GM19397 (cell line): ENCODE measurements around the gene CST7.

Source experiments
- ATAC-seq: cut with Tn5 transposase; IDR thresholded peaks from one replicate; pipeline ENCODE4 v1.9.1; 2021; ENCODE audit warnings: mild to moderate bottlenecking, moderate library complexity; ENCODE audit not compliant: unreplicated experiment

CST7 gene

DNA sequence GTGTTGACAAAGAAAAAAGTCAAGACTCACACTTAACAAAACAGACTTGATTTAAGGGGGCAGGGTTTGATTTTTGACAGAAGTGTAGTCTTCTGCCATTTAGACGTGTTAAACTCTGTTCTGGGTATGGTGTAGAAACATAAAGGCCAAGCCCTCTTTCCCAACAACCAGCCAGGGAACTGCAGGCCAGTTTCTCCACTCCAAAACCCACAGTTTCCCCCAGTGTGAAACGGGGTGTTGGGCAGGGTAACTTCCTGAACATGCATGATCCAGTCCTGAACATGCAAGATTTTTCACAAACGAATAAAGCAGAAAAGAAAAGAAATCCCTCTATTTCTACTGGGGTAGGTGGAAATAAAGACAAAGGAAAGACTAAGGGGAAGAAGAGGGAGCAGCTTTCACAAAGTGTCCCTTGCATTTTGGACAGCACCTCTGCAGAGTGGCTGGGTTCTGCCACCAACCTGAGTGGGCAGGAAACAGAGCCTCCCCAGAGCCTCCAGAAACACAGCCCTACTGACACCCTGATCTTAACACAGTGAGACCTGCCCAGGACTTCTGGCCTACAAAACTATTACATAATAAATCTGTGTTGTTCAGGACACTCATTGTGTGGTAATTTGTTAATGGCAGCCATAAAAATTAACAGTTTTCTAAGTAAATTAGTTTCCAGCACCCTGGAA is 36.0 kb downstream of the CST7 start:
- ATAC-seq: no peak

DNA sequence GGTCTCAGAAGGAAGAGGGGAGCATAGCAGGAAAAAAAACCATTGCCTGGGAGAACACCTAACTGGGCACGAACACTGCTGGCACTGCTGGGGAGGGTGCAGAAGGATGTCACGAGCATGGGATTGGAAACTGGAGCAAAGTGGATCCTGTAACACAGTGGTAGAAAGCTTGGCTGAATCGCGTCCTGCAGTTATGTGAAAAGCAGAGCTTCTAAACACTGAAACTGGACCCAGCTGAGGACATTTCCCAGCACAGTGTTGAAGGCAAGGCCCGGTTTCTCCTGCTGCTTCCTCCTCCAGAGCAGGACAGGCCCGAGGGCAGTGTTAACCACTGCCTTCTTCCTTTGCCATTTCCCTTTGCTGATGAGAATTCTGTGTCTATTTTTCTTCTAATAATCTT is 36.7 kb downstream of the CST7 start:
- ATAC-seq: no peak

DNA sequence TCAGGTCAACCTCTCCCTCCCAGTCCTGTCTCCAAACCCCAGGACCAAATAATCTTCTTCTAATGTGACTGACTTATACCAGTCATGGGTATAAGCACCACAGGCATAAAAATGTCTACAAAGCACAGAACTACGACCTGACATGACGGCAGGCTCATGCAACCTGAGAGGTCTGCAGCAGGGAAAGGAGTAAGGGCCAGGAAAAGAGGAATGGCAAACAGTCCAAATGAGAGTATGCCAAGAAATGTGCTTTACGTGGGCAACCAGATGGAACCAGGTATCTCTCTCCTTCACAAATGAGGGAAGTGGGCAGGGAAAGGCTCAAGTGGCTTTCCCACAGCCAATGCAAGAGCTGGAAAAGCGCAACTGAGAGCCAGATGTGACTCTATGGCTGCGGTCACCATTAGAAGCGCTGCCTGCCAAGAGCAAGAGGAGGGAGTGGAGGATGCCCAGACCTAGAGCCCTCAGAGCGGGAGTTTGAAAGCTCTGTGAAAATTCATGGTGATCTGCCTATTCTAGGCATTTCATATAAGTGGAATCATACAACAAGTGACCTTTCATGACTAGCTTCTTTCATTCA is 37.5 kb downstream of the CST7 start:
- ATAC-seq: no peak

DNA sequence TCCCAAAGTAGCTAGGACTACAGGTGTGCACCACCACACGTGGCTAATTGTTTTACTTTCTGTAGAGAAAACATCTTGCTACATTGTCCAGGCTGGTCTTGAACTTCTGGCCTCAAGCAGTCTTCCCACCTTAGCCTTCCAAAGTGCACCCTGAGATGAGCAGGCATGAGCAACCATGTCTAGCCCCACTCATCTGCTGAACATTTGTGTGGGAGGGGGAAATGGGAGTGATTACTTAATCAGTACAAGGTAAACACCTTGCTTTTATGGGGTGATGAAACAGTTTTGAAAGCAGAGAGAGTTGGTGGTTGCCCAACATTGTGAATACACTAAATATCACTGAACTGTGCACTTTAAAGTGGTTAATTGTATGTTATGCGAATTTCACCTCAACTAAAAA is 38.2 kb downstream of the CST7 start:
- no peak for ATAC-seq

DNA sequence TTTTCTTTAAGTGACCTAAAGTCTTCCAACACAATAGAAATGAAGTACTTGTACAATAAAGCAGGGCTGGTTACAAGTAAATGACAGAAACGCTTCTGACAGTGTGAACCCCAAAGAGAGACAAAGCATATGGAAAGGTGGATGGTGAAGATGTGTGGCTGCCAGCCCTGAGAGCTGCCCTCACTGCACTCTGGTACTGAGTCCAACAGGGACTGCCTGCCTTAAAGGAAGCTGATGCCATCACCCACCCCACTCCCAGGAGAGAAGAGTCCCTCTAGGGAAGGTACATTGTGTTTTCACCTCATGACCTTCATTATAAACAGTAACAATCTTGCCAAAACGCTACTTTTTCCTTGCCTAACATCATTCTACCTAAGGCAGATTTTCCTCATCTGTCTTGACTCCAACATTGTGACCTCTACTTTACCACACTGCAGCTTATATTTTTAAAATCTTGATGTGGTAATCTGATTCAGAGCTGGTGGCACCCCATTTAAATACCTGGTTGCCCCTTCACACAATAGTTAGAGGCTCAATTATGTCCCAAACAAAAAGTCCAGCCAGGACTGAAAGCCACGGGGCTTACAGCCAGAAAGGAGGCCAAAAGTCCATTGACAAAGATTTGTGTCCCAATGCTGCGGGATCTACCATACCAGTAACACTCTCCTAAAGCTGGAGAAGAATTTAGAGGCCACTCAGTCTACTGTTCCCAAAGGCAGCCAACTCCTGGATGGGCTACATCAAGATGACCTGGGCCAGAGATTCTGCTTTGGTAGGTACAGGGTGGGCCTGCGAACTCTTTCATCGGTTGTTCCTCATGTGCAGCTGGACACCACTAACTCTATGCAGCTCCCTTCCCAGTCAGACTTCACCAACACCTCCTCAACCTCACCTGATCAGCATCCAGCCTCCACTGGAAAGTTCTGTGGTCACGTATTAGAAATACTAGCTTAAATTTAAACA is 39.1 kb downstream of the CST7 start:
- no peak for ATAC-seq

DNA sequence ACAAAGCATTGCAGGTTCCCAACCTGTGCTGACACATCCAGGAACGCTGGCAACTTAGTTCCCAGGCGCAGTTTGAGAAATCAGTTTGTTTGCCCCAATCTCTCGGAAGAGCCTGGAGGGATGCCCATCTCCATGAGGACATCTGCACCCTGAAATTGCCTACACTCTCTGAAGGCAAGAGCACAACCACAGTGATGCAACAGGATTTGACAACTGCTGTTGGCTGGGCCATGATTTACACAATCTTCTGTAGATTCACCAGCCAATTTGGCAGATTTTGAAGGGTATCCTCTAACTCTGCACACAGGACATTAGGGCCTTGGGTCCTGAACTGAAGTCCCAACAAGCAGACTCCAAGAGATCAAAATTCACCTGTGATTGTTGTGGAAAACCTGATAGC is 40.1 kb downstream of the CST7 start:
- ATAC-seq: no peak

DNA sequence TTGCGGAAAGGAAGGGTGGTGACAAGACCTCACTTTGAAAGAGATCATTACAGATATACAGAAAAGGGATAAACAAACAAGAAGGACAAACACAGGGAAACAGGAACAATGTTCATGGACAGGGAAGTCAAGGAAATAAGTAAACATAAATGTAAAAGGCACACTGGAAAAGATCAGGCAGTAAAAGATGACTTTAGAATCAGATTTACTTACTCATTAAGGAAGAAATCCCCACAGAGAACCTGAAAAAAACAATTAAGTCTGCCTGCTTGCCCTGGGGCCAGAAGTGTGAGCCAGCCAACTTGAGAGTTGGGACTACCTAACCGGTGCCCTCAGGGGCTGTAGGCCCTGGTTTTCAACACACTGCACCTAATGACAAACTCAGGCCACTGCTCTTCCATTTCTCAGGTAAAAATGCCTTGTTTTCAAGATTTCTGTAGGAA is 41.8 kb downstream of the CST7 start:
- ATAC-seq: no peak

DNA sequence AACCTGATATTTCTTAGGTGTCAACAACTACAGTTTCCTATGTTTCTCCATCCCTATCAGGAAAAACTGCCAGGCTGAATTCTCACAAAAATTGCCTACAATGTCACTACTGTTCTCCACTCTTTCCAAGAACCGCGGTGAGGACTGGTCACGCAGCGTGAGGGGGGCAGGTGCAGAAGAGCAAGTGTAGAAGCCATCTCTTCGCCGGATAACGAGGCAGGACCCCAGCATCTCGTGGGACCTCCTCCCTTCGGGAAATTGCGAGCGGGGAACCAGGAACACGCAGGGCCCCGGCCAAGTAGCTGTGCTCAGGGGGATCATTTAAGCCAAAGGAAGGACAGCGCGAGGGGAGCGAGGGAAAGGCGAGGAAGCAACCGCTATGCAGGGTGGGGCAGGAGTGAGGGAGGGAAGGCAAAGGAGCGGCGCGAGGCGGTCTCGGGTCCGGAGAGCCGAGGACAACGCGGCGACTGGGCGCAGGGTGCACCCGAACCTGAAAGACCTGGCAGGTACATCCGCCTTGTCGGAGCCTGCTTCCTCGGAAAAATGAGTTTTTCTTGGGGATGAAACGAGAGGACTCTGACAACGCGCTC is 42.9 kb downstream of the CST7 start:
- ATAC-seq: peak; percentile 33

DNA sequence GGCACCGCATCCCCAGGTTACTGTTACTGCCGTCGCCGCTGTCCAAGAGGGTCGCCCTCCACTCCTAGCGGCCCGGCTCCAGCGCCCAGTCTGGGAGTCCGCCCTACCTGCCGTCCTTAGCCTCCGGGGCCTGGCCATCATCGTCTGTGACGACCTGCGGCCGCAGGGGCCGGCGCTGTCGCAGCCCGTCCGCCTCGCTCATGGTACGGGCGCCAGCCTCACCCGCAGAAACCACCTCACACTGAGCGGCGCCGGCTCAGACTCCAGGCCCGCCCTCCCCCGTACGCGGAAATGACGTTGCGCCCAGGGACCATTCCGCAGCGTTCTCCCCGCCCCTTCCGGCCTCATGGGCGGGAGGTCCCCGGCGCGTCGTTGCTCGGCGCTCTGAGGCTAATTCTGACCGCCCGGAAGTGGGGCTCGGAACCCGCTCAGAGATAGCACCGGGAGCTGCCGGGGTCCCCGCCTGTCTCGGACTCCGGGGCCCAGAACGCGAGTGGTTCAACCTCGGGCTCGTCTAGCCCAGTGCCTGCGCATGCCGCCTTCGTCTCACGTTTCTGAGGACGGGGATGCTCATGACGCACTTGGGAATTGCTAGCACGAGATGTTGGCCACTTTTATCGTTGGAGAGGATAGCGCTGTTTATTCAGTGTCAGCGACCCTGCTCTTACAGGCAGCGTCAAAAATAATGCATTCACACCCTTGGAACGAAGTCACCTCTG is 43.6 kb downstream of the CST7 start, which contains the start of gene APMAP:
Gene APMAP (minus strand): TSS at position 265 of the 719 bp plus-strand sequence. CDS start 63 bp downstream, at position 202.
- ATAC-seq: peak; percentile 98

DNA sequence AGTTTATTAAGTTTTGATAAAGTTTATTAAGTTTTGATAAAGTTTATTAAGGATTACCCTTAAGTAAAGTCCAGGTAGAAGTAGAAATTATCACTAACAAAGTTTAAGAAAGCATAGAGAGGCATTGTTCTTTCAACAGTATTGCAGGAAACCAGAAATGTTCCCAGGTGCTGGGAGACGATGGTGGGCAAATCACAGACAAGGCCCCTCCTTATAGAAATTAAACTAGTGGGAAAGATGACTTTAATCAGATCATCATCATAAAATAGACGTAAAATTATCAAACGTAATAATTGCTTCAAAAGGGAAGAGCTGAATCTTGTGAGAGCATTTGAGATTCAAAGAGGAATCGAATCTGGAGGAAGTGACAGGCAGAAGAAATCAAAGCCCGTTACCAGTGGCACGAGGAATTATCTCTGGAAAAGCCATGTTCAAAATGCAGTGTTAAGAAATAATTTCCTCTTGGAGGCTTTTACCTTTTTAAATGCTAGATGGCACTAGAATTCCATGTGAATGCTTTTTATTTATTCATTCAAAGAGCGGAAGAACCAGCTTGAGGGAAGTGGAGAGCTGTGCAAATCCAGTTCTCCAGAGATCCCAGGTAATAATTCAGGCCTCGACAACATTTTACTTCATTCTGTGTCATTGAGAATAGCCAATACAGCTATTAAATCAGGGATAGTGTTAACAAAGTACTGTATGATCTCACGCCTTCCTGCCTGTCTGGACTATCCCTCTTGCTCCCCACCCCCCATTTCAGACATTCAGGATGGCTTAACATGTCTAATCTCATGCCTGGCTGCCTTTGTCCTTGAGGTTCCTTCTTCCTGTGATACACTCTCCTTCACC is 44.5 kb downstream of the CST7 start:
- ATAC-seq: no peak

DNA sequence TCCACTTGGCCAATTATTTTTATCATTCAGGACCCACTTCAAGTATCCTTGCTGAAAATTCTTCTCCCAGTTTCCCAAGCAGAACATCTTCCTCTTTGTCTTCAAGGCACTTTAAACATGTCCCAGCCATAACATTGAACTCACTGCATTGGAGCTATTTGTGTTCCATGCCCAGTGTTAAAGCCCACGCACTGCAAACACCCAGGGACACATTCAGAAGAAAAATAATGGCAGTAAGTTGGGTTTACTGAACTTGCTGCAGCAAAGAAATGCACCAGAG is 45.1 kb downstream of the CST7 start:
- ATAC-seq: no peak

DNA sequence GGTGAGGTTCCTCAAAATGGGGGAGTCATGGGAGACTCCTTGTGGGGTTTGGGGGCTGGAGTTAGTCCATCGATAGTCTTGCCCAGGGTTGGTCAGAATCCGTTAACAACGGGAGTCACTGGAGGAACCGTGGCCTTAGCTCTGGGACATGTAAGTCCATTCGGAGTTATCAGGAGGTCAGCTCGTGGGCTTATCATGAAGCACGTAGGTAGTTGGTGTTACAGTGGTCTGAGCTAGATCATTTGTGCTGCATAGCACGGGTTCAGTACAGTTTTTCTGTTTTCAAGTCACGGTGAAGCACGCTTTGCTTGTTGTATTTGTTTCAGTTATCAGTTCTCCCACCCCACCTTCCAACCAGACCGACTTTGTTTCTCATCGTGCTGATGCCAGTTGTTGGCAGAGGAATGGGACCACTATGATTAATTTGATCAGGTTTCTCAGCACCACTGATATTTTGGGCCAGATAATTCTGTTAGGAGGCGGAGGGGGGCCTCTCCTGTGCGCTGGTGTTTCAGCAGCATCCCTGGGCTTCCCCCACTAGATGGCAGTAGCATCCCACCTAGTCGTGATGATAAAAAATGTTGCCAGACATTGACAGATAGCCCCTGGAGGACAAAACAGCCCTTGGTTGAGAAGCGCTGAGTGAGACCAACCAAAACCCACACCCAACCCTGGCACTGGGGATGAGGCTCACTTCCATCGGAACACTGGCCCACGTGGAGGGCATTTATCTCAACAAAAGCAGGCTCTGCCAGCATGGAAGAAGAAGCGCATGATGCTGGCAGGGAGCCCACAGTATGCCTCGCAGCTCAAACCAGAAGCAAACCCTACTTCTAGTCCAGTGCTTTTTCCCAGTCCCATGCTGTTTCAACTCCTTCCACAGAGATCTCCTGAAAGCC is 45.6 kb downstream of the CST7 start:
- no peak for ATAC-seq

DNA sequence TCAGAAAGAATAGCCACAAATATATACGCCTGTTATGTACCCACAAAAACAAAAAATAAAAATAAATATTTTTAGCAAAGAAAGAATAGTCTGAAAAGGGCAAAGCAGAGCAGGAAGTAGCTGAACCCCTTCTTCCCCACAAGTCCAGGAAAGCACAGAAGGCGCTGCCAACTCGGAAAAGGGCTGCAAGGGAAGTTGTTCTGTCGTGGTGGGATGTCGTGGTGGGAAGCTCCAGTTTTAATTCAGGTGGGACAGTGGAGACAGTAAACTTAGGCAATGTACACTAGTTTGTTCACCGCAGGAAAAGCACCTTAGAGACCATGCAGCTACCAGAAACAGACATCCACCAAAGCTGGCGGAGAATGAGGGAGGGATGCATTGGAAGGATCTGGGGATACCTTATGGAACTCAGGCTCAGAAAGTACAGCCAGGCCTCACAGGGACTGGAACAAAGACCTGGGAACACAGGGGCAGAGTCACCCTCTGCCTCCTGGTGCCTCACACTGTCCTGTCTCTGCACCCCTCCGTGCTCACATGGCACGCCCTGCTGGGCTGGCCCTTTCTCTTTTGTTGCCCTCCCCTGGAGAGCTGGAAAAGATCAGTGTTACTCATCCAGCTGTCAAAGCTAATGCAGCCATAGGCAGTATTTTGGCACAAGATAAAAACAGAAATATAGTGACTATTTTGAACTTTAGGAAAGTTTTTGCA is 46.8 kb downstream of the CST7 start:
- no peak for ATAC-seq

DNA sequence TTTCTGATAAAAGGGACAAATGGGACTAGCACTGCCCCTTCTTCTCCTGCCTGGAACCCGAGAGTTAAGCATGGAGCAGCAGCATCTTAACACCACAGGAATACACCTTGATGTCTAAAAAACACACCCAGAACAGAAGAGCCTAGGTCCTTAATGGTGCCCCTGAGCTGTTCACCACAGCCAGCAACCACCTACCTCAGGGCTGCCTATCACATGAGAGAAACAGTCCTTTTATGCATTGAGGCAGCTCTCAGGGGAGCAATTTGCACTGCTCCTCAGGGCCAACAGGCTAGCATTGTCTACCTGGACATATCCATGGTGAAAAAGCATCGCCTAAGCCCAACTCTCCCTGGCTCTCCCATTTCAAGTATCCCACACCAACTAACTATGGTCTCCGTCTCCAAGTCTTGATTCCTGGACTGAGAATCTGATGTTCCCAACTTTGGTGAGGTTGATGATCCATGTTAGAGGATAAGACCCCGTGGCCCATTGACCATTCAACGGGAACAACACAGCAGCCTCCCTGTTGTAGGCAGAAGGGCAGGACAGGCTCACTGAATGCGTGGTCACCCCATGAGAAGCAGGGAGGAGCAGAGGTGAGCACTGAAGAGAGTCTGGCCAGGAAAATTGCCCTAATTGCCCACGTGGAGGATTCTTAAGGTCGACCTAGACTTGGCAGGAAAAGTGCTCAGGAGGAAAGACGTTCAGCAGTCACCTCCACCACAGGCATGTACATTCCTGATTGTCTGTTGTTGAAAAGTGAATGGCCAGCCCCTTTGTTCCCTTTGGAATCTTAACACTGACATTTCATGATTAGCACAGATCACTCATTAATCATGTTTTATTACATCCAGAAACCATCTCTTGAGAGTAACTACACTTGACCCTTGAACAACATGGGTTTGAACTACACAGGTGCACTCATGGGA is 47.6 kb downstream of the CST7 start:
- no peak for ATAC-seq

DNA sequence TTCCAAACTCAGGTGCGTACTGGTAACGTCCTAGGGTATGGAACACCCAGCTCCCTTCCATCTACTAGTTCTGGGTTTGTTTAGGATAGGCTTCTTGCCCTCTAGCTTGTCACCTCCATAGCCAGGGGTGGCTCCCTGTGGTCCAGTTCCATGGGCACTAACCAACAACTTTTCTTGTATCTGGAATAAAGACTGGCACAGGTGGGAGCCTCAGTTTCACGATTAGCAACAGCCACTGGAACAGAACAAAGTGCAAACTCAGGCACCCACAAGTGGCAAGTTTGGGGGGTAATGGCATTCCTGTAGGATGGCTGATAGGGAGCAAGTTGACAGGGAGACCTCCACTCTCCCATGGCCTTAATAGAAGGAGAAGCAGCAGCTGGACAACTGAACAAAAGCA is 49.1 kb downstream of the CST7 start:
- ATAC-seq: no peak

DNA sequence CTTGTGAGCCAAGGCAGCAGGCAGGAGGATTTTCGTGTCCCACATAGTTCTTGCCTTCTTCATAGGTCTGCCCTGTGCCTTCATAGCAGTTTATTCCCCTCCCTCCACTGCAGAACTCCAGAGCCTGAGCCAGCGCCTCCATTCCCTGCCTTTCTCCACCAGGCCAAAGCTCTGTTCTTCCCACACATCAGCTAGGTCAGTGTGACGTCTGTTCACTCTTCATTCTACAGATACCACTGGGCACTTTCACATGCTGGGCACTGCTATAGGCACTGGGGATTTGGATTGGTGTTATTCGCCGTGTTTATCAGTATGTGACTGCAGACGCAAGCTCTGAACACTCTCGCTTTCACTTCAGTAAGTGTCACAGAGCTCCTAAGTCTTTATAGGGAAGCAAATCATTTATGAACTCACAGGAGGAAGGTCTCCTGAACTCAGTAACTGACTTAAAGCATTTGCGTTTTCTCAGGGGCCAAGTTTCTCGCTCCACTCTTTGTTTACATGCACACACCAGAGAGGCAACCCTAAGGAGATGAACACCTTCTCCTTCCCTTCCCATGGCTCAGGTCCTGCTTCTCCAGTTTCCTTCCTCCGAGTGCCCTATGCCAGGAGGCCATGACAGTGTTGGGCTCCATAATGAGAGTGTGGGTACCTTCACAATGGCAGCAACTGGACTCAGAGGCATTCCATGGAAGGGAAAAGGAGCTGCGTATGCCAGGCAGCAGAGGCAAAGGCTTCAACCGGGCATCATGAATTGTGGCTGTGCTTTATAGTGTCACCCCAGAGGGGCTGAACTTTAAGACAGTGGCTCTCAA is 49.8 kb downstream of the CST7 start:
- ATAC-seq: no peak
